ENCODE measurements around the gene OR4D1. TPM values are rescaled to one million over a fixed set of nuclear protein-coding genes. Genes with fewer than 3 reads are reported as not detected.
A peak's percentile ranks its signal among the peaks of the same experiment; 100 is the strongest.
"Not testable (repeated sequence)": the region's sequence is repeated elsewhere in the genome, so short reads cannot be mapped to it uniquely, and the experiment has no call there.

Gene OR4D1
- polyA plus RNA-seq (2014; cell fraction: cytosol; rRNA removed), result not detected in 2 replicates
- polyA plus RNA-seq (2014; cell fraction: nucleus; rRNA removed), result not detected in 2 replicates

DNA sequence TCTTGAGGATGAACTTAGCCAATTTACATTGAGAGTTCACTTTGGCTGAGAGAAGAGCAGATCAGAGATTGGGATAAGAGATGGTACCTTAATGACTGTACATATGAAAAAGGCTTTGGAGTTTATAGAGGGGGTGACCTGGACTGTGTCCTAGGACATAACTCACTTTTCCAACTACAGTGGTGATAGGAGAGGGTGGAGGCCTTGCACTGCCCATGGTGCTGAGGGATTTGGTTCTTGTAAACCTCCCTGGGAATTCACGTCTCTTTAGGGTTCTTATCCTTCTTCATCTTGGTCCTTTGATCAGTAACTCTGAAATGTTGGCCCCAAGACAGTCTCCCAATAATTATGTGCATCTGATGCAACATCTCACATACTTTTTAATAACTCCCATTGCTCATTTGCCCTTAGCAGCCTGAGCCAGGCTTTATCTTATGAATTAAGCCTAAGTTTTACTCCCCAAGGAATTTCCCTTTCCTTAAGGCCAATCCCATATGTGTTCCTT lies at the start of gene OR4D1:
Gene OR4D1 (plus strand): TSS at position 455 of the 505 bp plus-strand sequence. CDS start 6,770 bp downstream, outside the sequence.
- DNase-seq (ENCODE audit: low spot score), result no peak

DNA sequence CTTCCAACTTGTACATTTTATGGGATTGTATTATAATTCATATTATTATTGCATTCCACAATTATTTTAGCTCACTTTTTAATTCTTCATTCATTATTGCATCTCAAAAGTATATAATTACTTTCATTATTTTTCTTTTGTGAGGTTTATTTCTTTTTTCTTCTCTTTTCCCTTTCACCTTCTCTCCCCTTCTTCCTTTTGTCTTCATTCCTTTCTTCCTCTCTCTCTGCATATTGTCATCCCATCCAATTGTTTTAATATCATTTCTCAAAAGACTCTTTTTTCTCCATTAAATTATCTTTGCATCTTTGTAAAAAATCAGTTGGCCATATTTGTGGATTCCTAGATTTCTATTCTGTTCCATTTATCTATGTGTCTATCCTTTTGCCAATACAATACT lies 47.7 kb upstream of the OR4D1 start:
- DNase-seq (ENCODE audit: low spot score), result no peak

DNA sequence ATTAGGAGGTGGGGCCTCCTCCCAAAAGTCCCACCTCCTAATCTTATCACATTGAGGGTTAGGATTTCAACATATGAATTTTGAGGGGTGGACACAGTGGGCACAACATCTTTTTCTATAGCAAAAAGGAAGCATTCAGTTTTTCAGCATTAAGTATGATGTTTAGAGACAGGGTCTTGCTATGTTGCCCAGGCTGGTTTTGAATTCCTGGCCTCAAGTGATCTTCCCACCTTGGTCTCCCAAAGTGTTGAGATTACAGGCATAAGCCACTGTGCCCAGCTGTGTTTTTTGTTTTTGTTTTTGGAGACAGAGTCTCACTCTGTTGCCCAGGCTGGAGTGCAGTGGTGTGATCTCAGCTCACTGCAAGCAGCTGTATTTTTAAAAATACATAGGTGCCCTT lies 46.3 kb upstream of the OR4D1 start:
- DNase-seq (ENCODE audit: low spot score), result not testable (repeated sequence)

DNA sequence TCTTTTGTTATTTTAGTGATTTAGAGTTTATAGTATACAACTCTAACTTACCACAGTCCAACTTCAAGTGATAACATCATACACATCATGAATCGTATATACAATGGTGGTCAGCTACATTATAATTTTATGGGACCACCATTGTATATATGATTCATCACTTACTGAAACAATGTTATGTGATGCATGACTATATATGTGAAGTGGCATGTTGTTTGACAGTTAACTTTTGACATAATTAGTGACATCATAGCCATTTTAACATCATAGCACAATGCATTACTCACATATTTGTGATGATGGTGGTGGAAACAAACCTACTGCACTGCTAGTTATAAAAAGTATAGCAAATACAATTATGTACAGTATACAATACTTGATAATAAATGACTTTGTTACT lies 43.1 kb upstream of the OR4D1 start:
- DNase-seq (ENCODE audit: low spot score), result no peak

DNA sequence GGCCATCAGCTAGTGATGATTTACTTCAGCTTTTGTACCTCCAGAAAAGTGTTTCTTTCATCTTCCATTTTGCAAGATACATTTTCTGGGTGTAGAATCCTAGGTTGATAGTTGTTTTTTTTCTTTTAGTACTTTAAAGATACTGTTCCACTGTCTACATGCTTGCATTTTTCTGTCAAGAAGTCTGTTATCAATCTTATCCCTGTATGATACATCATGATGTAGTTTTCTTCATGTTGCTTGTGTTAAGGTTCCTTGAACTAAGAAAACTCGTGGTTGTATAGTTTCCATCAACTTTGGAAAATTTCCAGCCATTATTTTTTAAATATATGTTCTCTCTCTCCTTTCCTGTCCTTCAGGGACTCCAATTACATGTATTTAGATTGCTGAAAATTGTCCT lies 40.9 kb upstream of the OR4D1 start:
- DNase-seq (ENCODE audit: low spot score), result no peak

DNA sequence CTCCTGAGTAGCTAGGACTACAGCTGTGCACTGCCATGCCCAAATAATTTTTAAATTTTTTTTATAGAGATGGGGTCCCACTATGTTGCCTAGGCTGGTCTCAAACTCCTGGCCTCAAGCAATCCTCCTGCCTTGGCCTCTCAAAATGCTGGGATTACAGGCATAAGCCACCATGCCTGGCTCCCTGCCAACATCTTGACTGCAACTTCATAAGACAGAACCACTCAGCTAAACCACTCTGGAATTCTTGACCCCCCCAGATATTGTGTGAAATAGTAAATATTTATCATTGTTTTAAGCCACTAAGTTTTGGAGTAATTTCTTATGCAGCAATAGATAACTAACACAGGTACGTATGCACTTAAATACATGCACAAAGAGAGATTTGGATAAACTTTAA lies 39.0 kb upstream of the OR4D1 start:
- DNase-seq (ENCODE audit: low spot score), result no peak

DNA sequence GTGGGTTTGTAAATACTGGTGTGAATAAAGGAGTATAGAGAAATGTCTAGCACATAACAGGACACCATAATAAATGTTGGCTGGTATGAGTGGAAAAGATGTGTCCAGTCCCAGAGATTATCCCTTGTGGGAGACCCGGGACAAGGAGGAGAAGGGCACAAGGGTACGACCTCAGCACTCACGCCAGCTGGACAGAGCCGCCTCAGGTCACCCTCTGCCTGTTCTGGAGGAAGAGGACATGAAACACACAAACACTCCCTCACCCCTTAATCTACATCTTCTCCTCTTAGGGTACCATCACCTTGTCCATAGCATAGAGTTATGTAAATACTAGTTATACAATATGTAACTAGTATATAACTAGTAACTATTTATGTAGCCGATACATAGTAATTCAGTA lies 38.2 kb upstream of the OR4D1 start:
- DNase-seq (ENCODE audit: low spot score), result no peak

DNA sequence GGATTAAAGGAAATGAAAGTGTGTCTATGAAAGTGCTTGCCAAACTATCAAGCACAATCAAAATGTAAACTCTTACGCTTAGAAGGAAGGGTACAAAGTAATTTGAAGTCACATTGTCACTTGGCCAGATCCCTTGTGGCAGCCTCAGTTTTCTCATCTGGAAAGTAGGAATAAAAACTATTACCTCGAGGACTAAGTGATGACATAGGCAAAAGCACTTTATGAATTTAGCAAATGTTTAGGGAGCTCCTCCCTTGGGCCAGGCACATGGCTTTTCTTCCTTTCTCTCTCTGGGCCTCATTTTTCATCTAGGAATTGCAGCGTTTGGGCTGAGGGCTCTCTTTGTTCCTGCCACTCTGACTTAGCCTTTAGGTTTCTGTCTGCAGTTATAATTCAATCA lies 36.5 kb upstream of the OR4D1 start:
- no peak for DNase-seq (ENCODE audit: low spot score)

DNA sequence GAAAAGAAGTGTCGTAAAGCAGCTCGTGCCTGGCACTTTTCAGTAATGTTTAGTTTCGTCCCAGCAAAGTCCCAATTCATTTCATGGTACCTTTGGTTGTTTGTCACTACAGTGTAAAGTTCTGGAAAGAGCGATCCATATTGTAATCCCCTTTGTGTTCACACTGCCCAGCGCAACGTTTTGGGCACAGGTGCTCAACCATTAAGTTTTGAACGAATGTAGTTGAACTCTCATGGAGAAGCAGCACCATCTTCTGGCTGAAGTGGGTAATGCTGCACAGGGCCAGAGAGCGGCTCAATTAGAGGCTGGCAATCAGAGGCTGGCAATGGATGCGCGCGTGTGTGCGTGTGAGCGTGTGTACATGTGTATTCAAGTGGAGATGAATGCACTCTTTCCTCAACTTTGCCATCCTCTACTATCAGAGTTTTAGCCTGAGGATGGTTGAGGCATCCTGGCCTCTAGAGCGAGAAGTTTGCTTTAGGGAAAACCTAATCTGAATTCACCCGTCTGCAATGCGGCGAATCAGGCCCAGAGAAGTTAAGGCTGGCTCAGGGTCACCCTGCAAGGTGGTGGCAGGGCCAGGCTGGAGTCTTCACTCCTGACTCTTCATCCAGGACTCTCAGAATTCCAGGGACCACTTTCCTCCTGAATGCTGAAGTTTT lies 35.1 kb upstream of the OR4D1 start:
- peak; percentile 72 for DNase-seq (ENCODE audit: low spot score)

DNA sequence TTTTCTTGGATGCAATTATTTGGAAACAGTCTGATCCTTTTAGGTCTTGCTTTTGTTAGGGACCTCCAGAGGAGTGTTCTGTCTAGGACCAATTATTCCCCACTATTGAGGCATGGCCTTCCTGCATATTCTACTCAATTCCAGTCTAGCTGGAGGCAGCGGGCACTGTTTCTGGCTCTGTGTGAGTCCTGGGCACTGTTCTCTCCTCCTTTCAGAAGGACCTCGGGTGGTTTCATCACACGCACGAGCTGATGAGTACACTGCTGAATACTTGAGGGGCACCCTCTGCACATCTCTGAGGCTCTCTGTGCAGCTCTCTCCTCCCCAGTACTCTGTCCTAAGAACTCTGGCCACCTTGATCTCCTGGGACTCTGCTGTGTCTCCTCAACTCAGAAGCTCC lies 34.2 kb upstream of the OR4D1 start:
- DNase-seq (ENCODE audit: low spot score), result no peak

DNA sequence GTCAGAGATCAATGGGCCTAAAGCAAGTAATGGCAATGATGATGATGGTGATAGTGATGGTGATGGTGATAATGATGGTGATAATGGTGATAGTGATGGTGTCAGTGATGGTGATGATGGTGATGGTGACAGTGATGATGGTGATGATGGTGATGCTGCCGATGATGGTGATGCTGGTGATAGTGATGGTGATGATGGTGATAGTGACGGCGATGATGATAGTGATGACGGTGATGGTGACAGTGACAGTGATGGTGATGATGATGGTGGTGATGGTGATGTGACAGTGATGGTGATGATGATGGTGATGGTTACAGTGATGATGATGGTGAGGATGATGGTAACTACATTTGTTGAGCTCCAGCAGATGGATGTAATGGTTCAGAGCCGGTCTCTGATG lies 30.8 kb upstream of the OR4D1 start:
- no peak for DNase-seq (ENCODE audit: low spot score)

DNA sequence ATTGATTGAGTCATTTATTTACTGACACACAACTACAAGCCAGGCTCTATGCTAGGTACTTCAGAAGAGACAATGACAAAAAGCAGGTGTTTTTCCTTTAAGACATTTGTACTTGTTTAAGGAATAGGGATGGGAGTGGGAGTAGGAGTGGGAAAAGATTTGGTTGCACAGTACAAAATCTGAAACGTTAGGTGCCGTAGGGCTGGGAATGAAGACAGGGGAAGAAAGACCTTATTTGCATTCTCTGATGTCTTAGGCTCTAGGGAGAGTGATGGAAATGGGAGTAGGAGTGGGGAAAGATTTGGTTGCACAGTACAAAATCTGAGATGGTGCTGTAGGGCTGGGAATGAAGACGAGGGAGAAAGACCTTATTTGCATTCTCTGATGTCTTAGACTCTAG lies 28.7 kb upstream of the OR4D1 start:
- no peak for DNase-seq (ENCODE audit: low spot score)

DNA sequence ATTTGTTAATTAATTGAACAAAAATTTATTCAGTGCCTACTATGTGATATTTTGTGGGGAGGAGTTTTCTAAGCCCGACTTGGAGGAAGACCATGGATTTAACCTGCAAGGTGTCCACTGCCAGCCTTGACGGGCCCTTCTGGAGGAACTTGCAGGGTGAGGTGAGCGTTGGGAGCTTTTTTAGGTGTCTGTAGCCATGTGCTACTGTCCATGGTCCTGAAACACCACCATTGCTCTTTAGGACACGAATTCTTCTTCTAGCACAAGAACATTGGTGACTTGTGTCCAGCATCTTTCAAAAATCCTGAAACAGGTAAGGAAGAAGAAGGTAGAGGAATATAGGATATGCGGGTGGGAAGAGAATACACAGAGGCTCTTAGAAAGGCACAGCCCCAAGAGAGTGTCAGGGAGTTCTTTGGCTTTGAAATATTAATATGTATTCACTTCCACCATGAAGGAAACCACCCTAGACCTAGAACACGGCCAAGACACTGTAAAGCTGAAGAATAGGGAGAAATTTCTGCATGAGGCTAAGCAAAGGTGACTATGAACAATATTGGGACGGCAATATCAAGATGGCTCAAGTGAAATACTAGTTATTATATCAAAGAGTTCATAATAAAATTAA lies 27.9 kb upstream of the OR4D1 start:
- DNase-seq (ENCODE audit: low spot score), result no peak

DNA sequence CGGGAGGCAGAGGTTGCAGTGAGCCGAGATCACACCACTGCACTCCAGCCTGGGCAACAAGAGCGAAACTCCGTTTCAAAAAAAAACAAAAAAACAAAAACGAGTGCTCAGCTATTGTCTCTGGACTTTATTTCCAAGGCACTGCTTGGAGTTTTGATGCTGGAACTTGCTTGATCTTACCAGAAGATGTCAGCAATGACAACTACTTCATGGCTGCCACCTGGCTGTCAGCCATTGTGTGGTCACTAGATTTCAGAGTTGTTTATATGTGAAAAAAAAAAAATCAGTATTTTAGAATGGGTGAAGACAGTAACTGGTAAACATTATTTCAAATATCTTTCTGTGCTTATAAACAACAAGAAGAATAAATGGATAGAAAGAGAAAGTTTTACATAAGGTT lies 26.3 kb upstream of the OR4D1 start:
- DNase-seq (ENCODE audit: low spot score), result peak; percentile 51

DNA sequence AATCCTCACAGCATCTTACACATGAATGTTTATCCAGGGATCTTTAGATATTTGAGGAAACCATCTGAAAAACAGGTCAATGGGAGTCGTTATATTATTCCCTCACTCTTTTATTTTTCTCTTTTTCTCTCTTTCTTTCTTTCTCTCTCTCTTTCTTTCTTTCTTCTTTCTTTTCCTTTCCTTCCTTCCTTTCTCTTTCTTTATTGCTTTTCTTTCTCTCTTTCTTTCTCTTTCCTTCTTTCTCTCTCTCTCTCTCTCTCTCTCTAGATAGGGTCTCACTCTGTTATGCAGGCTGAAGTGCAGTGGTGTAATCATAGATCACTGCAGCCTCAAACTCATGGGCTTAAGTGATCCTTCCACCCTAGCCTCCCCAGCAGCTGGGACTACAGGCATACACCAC lies 20.3 kb upstream of the OR4D1 start:
- no peak for DNase-seq (ENCODE audit: low spot score)

DNA sequence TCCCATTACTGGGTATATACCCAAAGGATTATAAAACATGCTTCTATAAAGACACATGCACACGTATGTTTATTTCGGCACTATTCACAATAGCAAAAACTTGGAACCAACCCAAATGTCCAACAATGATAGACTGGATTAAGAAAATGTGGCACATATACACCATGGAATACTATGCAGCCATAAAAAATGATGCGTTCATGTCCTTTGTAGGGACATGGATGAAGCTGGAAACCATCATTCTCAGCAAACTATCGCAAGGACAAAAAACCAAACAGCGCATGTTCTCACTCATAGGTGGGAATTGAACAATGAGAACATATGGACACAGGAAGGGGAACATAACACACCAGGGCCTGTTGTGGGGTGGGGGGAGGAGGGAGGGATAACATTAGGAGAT lies 15.5 kb upstream of the OR4D1 start:
- DNase-seq (ENCODE audit: low spot score), result not testable (repeated sequence)

DNA sequence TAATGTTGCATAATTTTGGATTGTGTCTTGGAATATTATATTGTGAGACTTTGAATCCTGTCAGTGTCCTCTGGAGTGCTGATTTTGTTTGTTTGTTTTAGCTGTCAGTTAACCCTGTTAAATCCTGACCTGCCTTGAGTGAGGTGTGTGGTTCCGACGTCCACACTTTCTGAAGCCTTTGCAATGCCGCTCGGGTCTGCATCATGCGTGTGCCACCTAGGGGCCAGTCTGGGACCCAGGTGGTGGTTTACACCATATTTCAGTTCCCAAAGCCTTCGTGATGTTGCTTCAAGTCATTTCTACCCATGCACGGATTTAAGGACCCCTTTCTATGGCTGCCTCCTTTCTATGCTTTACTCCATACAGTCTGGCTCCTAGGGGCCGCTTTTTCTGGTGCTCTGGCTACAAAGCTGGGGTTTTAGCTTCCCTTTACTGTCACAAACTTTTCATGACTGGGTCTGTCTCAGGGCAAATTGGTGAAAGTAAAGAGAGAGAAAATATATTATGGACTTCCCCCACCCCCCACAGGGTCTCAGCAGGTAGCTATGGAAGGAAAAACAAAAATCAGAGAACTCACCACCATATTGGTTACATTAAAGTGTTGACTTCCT lies 11.4 kb upstream of the OR4D1 start:
- peak; percentile 36 for DNase-seq (ENCODE audit: low spot score)

DNA sequence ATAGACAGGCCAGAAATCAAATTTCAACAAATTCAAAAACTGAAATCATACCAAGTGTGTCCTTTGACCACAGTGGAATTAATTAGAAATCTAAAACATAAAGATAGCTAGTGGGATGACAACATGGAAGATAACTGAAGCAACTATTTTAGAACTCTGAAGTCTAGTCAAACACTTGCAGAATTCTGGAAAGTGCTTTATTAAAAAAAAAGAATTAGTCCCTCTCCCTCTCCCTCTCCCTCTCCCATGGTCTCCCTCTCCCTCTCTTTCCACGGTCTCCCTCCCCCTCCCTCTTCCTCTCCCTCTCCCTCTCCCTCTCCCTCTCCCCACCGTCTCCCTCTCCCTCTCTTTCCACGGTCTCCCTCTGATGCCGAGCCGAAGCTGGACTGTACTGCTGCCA lies 6.7 kb upstream of the OR4D1 start:
- no peak for DNase-seq (ENCODE audit: low spot score)

DNA sequence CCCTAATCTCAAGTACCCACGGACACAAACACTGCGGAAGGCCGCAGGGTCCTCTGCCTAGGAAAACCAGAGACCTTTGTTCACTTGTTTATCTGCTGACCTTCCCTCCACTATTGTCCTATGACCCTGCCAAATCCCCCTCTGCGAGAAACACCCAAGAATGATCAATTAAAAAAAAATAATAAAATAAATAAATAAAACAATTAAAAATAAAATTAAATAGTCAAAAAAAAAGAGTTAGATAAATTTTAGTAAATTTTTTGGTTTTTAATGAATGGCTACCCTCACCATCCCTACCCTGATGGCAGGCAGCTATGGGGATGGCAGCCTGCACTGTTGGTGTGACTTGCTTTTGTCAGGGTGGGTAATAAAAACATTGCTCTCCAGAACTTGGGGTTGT lies 4.8 kb upstream of the OR4D1 start:
- DNase-seq (ENCODE audit: low spot score), result not testable (repeated sequence)

DNA sequence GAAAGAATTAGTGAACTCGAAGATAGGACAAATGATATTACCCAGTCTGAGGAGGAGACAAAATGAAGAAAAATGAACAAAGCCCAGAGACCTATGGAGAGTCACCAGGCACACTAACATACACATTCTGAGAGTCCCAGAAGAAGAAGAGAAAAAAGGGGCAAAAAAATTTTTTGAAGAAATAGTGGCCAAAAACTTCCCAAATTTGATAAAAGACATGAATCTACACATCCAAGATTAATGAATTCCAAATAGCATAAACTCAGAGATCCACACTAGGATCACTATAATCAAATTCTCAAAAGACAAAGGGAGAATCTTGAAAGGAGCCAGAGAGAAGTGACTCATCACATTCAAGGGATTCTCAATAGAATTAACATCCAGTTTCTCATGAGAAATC lies 3.4 kb upstream of the OR4D1 start:
- DNase-seq (ENCODE audit: low spot score), result no peak

DNA sequence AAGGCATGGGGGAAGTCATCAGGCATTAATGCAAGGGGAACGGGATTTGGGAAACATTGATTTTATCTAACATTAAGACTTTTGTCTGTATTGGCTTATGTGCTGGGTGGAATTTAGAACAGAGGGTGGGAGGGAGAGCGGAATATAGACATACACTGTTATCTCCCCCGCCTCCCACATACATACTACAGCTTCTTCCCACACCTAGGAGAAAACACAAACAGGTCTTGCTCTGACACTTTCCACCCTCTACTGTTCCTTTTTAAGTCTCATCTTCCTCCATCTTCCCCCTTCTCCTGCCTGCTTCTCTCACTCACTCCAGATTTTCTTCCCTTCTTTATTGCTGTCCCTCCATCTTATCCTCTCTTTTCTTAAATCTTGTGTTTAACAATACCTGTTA lies 425 bp downstream of the OR4D1 start:
- DNase-seq (ENCODE audit: low spot score), result no peak

DNA sequence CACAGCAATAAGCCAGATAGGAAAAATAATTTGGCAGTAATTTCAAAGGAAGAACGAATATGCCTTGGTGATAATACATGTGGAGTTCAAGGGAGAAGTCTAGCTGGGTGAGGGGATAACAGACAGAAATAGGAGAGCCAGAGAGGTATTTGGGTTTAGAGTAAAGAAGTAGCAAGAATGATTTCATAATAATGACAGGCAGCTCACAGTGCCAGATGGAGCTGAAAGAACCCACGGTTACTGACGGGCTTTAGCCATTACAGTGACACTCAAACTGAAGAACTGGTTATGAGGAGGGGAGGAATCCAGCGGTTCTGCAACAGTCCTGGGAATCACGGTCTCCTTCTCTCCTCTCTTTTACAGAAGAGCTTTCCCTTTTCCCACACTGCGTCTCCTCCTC lies 2.2 kb downstream of the OR4D1 start:
- no peak for DNase-seq (ENCODE audit: low spot score)

DNA sequence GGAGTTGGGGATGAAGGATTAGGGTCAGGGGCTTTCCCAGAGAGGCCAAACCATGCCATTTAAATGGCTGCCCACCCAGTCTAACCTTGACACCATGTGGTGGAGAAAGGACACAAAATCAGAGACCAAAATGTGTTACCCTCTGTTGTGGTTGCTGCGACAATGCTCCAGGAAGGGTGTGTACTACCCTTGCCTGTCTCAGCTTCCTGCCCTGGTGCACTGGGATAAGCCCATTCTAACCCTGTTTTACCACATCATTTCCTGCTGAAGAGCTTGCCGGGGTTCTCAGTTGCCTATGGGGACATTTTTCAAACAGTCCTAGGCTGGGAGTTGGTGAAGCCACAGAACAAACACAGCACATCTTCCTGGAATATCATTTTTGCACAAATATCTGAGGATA lies 4.9 kb downstream of the OR4D1 start:
- no peak for DNase-seq (ENCODE audit: low spot score)

All from SK-N-DZ (cell line).